Stomach smooth muscle (tissue), 2 donors: Measurements from ENCODE around the gene AP3B1.

ENCODE experiments used
- H3K27ac ChIP-seq: one replicate; pipeline ENCODE4 v1.7.0; 2013; ENCODE audit warnings: mild to moderate bottlenecking, low read length, inconsistent platforms
- H3K27me3 ChIP-seq, 2 donors: one replicate each; pipeline ENCODE4 v1.7.0; 2013; ENCODE audit warnings: low read length in 2 of 2; ENCODE audit not compliant: insufficient read depth in 2 of 2, control insufficient read depth in 1 of 2
- H3K36me3 ChIP-seq, 2 donors: one replicate each; pipeline ENCODE4 v1.7.0; 2013; ENCODE audit warnings: low read length in 2 of 2; ENCODE audit not compliant: control insufficient read depth in 2 of 2, insufficient read depth in 2 of 2
- H3K4me1 ChIP-seq: one replicate; pipeline ENCODE4 v1.7.0; 2013; ENCODE audit warnings: low read length; ENCODE audit not compliant: control insufficient read depth, insufficient read depth
- H3K4me3 ChIP-seq, 2 donors: one replicate each; pipeline ENCODE4 v1.7.0; 2013; ENCODE audit warnings: low read length in 2 of 2
- H3K9ac ChIP-seq, 2 donors: one replicate each; pipeline ENCODE4 v1.7.0; 2013; ENCODE audit warnings: low read length in 2 of 2, mild to moderate bottlenecking in 1 of 2
- H3K9me3 ChIP-seq, 2 donors: one replicate each; pipeline ENCODE4 v1.7.0; 2013; ENCODE audit warnings: low read length in 2 of 2; ENCODE audit not compliant: control insufficient read depth in 2 of 2
- donor health status: healthy.
- donor health status: Pancreatic carcinoma.

AP3B1 gene

GRCh38 chr5:77974576-77974975 is 319.9 kb downstream of the AP3B1 start:
- Histone ChIP-seq H3K4me3 (no peak overlapping the region), H3K4me1 (peaks cover 12% of the 10 kb centered on the region), H3K27ac (no peak overlapping the region), H3K9me3 (no peaks in the 10 kb centered on the region), H3K36me3 (no peaks in the 10 kb centered on the region), H3K27me3 (peaks cover 20 to 28% of the 10 kb centered on the region in 2 donors), H3K9ac (no peak overlapping the region)

- Histone ChIP-seq H3K9me3 (no peaks in the 10 kb centered on the region), H3K4me3 (peak overlapping the region; percentile 62), H3K36me3 (no peaks in the 10 kb centered on the region), H3K4me1 (peaks cover 12% of the 10 kb centered on the region), H3K9ac (no peak overlapping the region), H3K27me3 (peaks cover 20 to 32% of the 10 kb centered on the region in 2 donors), H3K27ac (no peak overlapping the region)
These were observed 321.3 kb downstream of the AP3B1 start for GRCh38 chr5:77973253-77973609.

GRCh38 chr5:77972469-77973252 is 321.8 kb downstream of the AP3B1 start:
- Histone ChIP-seq H3K27me3 (peaks cover 20 to 32% of the 10 kb centered on the region in 2 donors), H3K27ac (no peak overlapping the region), H3K9me3 (no peaks in the 10 kb centered on the region), H3K36me3 (no peaks in the 10 kb centered on the region), H3K9ac (no peak overlapping the region), H3K4me1 (peaks cover 12% of the 10 kb centered on the region), H3K4me3 (peak overlapping the region; percentile 62)

DNA sequence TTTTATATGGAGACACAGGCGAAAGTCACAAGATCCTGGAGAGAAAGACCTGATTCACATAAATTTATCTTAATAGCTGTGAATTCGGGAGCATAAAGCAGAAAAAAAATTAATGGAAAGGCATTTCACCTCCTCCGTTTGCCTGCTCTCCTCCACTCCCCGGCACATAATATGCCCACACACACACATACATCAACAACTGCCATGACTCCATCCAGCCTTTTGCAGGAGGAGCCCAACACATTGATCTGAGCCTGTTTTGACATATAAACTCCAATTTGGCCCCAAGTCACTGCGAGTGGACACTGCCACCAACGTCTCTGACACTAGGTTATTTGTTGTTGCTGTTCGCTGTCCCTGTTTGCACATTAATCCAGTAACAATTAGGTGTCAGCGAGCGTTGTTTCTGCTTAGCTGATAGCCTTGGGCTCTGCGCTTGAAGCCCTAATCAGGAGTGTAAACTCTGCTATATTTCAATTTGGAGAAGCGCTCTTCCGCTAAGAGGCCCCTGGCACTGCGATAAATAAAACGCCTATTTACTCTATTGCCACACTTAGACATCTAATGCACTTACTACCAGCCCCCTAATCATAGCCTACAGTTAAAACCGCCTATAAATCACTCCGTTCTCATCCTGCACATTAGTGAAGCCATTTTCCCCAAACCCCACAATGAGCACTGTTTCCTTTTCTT is 322.6 kb downstream of the AP3B1 start:
- no peaks in the 10 kb centered on the region for H3K36me3 ChIP-seq
- H3K4me1 ChIP-seq, result peaks cover 12% of the 10 kb centered on the region
- peak overlapping the region; percentile 62 for H3K4me3 ChIP-seq
- H3K9ac ChIP-seq, result no peak overlapping the region
- H3K27me3 ChIP-seq, result peaks cover 20 to 32% of the 10 kb centered on the region in 2 donors
- no peaks in the 10 kb centered on the region for H3K9me3 ChIP-seq
- no peak overlapping the region for H3K27ac ChIP-seq

DNA sequence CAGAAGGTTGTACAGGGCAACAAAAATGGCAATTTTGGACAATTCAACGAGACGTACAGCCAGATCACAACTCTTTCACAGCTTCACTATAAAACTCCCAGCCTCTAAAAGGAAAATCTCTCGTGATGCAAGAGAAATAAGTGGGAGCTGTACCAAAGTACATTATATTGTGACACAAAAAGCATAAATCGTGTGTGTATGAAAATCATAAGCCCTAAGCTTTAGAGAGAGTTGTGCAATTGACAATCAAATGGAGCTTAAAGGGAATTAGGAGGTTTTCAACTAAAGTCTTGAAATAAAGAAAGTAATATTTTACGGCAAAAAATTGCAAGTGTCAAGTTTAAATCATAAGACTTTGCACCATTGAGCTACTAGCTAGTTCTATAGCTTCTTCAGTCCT is 323.6 kb downstream of the AP3B1 start:
- H3K27me3 ChIP-seq, result peaks cover 20 to 32% of the 10 kb centered on the region in 2 donors
- H3K9ac ChIP-seq, result no peak overlapping the region
- H3K4me3 ChIP-seq, result no peak overlapping the region
- peaks cover 12% of the 10 kb centered on the region for H3K4me1 ChIP-seq
- no peaks in the 10 kb centered on the region for H3K9me3 ChIP-seq
- H3K36me3 ChIP-seq, result no peaks in the 10 kb centered on the region
- H3K27ac ChIP-seq, result no peak overlapping the region

DNA sequence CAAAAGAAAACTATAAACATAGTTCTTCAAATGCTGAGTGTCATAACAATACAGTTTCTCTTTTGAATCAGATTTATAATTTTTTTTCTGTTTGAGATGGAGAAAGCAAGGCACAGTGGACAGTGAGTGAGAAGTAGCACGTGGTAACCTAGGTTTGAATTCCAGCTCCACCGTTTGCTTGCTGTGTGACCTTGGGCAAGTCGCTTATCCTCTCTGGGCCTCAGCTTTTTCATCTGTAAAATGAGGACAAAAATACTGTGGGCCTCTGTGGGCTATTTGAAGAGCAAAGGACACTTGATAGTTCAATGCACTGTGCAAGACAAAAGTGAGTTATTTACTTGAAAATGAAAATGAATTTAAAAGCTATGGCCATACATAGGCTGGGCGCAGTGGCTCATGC is 330.7 kb downstream of the AP3B1 start:
- Histone ChIP-seq H3K9ac (no peak overlapping the region), H3K27ac (no peak overlapping the region), H3K4me3 (no peak overlapping the region), H3K9me3 (no peaks in the 10 kb centered on the region), H3K4me1 (no peaks in the 10 kb centered on the region), H3K27me3 (peaks cover 10 to 15% of the 10 kb centered on the region in 2 donors), H3K36me3 (no peaks in the 10 kb centered on the region)

DNA sequence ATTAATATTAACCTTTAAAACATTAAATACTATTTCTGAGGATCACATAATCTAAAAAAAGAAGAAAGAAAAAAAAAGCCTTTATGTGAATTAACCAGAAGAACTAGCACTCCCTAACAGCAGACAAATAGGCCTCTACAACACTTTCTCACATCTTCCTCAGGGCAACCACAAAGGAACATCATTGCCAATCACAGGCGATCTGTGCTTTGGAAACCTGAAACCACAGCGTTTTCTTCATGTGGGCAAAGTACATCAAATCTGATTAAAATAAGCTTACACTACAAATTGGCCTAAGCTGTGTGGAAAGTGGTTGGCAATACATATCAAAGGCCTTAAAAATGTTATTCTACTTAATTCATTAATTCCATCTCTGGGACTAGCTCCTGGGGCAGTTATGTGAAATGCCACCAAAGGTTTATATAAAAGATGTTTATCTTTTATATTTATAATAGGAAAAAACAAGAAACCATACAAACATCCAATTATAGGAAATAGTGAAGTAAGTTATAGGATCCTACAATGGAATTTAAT is 333.6 kb downstream of the AP3B1 start:
- Histone ChIP-seq H3K36me3 (no peaks in the 10 kb centered on the region), H3K27ac (no peak overlapping the region), H3K9ac (no peak overlapping the region), H3K27me3 (peaks cover 13 to 27% of the 10 kb centered on the region in 2 donors), H3K4me3 (no peak overlapping the region), H3K9me3 (no peaks in the 10 kb centered on the region), H3K4me1 (peaks cover 4% of the 10 kb centered on the region)

DNA sequence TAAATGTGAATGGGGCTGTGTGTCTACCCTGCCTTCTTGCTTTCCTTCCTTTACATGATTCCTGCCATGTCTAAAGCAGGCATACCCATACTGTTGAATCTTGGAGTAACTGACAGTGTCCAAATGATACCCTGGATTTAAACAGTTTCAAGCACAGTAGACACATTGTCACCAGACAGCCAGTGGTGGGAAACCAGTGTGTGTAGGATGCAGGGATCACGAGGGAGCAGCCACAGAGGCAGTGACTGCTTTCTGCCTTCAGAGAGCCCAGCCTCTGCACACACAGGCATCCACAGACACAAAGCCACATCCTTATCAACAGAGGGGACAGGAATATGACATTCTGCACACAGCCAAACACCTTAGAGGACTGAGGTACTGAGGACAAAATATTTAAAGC is 334.2 kb downstream of the AP3B1 start:
- Histone ChIP-seq H3K9me3 (no peaks in the 10 kb centered on the region), H3K36me3 (no peaks in the 10 kb centered on the region), H3K27me3 (peaks cover 13 to 27% of the 10 kb centered on the region in 2 donors), H3K9ac (no peak overlapping the region), H3K27ac (no peak overlapping the region), H3K4me3 (no peak overlapping the region), H3K4me1 (peaks cover 4% of the 10 kb centered on the region)

- Histone ChIP-seq H3K27me3 (peaks cover 8 to 27% of the 10 kb centered on the region in 2 donors), H3K4me1 (peaks cover 4% of the 10 kb centered on the region), H3K27ac (no peak overlapping the region), H3K36me3 (no peaks in the 10 kb centered on the region), H3K4me3 (no peak overlapping the region), H3K9me3 (no peaks in the 10 kb centered on the region), H3K9ac (no peak overlapping the region)
These were observed 335.7 kb downstream of the AP3B1 start for GRCh38 chr5:77958642-77959330.

GRCh38 chr5:77957931-77958521 is 336.5 kb downstream of the AP3B1 start:
- Histone ChIP-seq H3K36me3 (no peaks in the 10 kb centered on the region), H3K27me3 (peaks cover 6 to 27% of the 10 kb centered on the region in 2 donors), H3K4me3 (no peak overlapping the region), H3K9me3 (no peaks in the 10 kb centered on the region), H3K27ac (no peak overlapping the region), H3K9ac (no peak overlapping the region), H3K4me1 (peaks cover 4% of the 10 kb centered on the region)
